ENCODE results near the gene SSR3.
A peak's percentile ranks its signal among the peaks of the same experiment; 100 is the strongest.

SSR3 gene

DNA sequence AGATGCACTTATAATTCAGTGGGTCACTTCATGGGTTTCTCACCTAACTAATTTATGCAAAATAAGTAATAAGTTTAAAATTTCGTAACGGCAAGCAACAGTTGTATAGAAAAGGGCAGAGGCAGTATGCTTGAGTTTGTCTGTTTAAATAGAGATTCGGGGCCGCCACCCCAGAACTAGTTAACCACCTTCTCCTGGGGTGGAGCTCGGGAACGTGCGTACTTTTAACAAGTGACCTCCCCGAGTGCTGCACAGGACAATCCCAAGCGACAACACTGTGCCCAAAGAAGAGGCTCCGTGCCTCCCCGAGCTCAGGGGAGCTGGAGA is 439 bp downstream of the SSR3 start:
- ATAC-seq: peak; percentile 8
- TF ChIP-seq SNAI2 (CRISPR knock-in tag; IDR thresholded peaks at IDR 0.05): no peak
- TF ChIP-seq, protein P1, sequence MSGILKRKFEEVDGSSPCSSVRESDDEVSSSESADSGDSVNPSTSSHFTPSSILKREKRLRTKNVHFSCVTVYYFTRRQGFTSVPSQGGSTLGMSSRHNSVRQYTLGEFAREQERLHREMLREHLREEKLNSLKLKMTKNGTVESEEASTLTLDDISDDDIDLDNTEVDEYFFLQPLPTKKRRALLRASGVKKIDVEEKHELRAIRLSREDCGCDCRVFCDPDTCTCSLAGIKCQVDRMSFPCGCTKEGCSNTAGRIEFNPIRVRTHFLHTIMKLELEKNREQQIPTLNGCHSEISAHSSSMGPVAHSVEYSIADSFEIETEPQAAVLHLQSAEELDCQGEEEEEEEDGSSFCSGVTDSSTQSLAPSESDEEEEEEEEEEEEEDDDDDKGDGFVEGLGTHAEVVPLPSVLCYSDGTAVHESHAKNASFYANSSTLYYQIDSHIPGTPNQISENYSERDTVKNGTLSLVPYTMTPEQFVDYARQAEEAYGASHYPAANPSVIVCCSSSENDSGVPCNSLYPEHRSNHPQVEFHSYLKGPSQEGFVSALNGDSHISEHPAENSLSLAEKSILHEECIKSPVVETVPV (CRISPR knock-in tag; IDR thresholded peaks at IDR 0.05): no peak
- TF ChIP-seq PPARA (CRISPR knock-in tag; IDR thresholded peaks at IDR 0.05; ENCODE audit: borderline replicate concordance): no peak
- no peak for TF ChIP-seq ISL1 (CRISPR knock-in tag; IDR thresholded peaks at IDR 0.05)
- no peak for TF ChIP-seq RARB (CRISPR knock-in tag; IDR thresholded peaks at IDR 0.05)
- TF ChIP-seq ZNF70 (CRISPR knock-in tag; IDR thresholded peaks at IDR 0.05): no peak
- TF ChIP-seq, protein P2, sequence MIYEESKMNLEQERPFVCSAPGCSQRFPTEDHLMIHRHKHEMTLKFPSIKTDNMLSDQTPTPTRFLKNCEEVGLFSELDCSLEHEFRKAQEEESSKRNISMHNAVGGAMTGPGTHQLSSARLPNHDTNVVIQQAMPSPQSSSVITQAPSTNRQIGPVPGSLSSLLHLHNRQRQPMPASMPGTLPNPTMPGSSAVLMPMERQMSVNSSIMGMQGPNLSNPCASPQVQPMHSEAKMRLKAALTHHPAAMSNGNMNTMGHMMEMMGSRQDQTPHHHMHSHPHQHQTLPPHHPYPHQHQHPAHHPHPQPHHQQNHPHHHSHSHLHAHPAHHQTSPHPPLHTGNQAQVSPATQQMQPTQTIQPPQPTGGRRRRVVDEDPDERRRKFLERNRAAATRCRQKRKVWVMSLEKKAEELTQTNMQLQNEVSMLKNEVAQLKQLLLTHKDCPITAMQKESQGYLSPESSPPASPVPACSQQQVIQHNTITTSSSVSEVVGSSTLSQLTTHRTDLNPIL (CRISPR knock-in tag; IDR thresholded peaks at IDR 0.05; ENCODE audit: low read depth): no peak
- no peak for TF ChIP-seq BACH2 (CRISPR knock-in tag; IDR thresholded peaks at IDR 0.05; ENCODE audit: borderline replicate concordance)
- no peak for TF ChIP-seq ARNTL (CRISPR knock-in tag; IDR thresholded peaks at IDR 0.05; ENCODE audit: borderline replicate concordance, low read depth)
- no peak for TF ChIP-seq TCF4 (CRISPR knock-in tag; IDR thresholded peaks at IDR 0.05; ENCODE audit: borderline replicate concordance)
- TF ChIP-seq ESRRG (CRISPR knock-in tag; IDR thresholded peaks at IDR 0.05): no peak
- no peak for TF ChIP-seq ZC3H10 (CRISPR knock-in tag; IDR thresholded peaks at IDR 0.05)
- TF ChIP-seq, protein P3, sequence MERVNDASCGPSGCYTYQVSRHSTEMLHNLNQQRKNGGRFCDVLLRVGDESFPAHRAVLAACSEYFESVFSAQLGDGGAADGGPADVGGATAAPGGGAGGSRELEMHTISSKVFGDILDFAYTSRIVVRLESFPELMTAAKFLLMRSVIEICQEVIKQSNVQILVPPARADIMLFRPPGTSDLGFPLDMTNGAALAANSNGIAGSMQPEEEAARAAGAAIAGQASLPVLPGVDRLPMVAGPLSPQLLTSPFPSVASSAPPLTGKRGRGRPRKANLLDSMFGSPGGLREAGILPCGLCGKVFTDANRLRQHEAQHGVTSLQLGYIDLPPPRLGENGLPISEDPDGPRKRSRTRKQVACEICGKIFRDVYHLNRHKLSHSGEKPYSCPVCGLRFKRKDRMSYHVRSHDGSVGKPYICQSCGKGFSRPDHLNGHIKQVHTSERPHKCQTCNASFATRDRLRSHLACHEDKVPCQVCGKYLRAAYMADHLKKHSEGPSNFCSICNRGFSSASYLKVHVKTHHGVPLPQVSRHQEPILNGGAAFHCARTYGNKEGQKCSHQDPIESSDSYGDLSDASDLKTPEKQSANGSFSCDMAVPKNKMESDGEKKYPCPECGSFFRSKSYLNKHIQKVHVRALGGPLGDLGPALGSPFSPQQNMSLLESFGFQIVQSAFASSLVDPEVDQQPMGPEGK (CRISPR knock-in tag; IDR thresholded peaks at IDR 0.05; ENCODE audit: borderline replicate concordance): no peak
- no peak for TF ChIP-seq ZNF565 (CRISPR knock-in tag; conservative IDR thresholded peaks at IDR 0.05; ENCODE audit: low read depth)
- TF ChIP-seq ZNF8 (CRISPR knock-in tag; IDR thresholded peaks at IDR 0.05): no peak

DNA sequence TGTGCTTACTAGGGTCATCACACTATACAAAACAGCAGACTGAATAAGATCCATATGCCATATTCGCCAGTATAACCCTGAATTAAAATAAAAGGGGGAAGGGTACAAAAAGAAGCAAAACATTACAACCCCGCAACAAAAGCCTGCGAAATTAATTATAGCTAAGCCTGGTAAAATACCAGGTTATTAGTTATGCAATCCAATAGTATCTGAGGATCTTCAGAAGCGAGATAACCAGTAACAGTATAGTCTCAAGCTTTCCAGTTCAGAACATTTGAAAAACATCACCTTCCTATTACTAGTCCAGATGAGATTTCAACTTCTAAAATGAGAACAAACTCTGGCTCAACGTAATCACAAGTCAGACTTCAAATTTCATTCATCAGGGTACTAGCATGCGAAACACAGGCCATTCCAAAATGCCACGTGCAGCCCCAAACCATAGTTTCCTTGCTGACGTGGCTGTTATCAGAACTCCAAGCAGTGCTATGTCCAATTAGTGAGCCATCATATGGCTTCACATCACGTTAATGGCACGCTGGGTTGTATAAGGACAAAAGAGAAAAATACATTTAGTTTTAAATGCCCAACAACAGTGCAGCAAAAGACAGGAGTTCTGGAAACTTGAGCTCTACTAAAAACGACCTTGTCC is 1.1 kb downstream of the SSR3 start:
- ATAC-seq: peak; percentile 17
- TF ChIP-seq ISL1 (CRISPR knock-in tag; IDR thresholded peaks at IDR 0.05) (0 out of 2 replicates have a peak, but pooled peaks have one; percentile 6), ZFP3 (CRISPR knock-in tag; IDR thresholded peaks at IDR 0.05) (no peak)

DNA sequence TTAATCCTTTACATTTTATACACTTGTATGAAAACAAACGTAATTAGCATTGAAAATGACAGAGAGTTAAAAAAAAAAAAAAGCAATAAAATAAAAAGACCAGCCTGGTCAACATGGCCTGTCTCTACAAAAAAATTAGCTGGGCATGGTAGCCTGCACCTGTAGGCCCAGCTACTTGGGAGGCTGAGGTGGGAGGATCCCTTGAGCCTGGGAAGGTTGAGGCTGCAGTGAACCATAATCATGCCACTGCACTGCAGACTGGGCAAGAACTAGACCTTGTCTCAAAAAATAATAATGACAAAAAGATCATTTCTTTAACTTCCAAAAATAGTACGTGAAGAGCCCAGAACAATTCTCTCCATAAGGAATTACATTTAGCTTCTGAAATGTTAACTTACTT is 1.9 kb downstream of the SSR3 start:
- TF ChIP-seq ARNTL (CRISPR knock-in tag; IDR thresholded peaks at IDR 0.05; ENCODE audit: borderline replicate concordance, low read depth) (no peak), BACH2 (CRISPR knock-in tag; IDR thresholded peaks at IDR 0.05; ENCODE audit: borderline replicate concordance) (no peak), ZFP3 (CRISPR knock-in tag; IDR thresholded peaks at IDR 0.05) (no peak), ZNF70 (CRISPR knock-in tag; IDR thresholded peaks at IDR 0.05) (no peak), OSR1 (CRISPR knock-in tag; IDR thresholded peaks at IDR 0.05) (no peak), CSDC2 (CRISPR knock-in tag; IDR thresholded peaks at IDR 0.05) (no peak), GLIS3 (CRISPR knock-in tag; IDR thresholded peaks at IDR 0.05) (no peak), SNAI2 (CRISPR knock-in tag; IDR thresholded peaks at IDR 0.05) (no peak), ISL1 (CRISPR knock-in tag; IDR thresholded peaks at IDR 0.05) (no peak), ZNF565 (CRISPR knock-in tag; conservative IDR thresholded peaks at IDR 0.05; ENCODE audit: low read depth) (no peak), RARB (CRISPR knock-in tag; IDR thresholded peaks at IDR 0.05) (no peak), ZFP30 (CRISPR knock-in tag; IDR thresholded peaks at IDR 0.05) (no peak), TCF4 (CRISPR knock-in tag; IDR thresholded peaks at IDR 0.05; ENCODE audit: borderline replicate concordance) (no peak), ESRRG (CRISPR knock-in tag; IDR thresholded peaks at IDR 0.05) (no peak)
- TF ChIP-seq, protein P3 (CRISPR knock-in tag; IDR thresholded peaks at IDR 0.05; ENCODE audit: borderline replicate concordance): no peak
- TF ChIP-seq, protein P2 (CRISPR knock-in tag; IDR thresholded peaks at IDR 0.05; ENCODE audit: low read depth): no peak
- TF ChIP-seq, protein P4, sequence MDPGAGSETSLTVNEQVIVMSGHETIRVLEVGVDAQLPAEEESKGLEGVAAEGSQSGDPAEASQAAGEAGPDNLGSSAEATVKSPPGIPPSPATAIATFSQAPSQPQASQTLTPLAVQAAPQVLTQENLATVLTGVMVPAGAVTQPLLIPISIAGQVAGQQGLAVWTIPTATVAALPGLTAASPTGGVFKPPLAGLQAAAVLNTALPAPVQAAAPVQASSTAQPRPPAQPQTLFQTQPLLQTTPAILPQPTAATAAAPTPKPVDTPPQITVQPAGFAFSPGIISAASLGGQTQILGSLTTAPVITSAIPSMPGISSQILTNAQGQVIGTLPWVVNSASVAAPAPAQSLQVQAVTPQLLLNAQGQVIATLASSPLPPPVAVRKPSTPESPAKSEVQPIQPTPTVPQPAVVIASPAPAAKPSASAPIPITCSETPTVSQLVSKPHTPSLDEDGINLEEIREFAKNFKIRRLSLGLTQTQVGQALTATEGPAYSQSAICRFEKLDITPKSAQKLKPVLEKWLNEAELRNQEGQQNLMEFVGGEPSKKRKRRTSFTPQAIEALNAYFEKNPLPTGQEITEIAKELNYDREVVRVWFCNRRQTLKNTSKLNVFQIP (CRISPR knock-in tag; IDR thresholded peaks at IDR 0.05; ENCODE audit: borderline replicate concordance, low read depth): no peak
- TF ChIP-seq, protein P5, sequence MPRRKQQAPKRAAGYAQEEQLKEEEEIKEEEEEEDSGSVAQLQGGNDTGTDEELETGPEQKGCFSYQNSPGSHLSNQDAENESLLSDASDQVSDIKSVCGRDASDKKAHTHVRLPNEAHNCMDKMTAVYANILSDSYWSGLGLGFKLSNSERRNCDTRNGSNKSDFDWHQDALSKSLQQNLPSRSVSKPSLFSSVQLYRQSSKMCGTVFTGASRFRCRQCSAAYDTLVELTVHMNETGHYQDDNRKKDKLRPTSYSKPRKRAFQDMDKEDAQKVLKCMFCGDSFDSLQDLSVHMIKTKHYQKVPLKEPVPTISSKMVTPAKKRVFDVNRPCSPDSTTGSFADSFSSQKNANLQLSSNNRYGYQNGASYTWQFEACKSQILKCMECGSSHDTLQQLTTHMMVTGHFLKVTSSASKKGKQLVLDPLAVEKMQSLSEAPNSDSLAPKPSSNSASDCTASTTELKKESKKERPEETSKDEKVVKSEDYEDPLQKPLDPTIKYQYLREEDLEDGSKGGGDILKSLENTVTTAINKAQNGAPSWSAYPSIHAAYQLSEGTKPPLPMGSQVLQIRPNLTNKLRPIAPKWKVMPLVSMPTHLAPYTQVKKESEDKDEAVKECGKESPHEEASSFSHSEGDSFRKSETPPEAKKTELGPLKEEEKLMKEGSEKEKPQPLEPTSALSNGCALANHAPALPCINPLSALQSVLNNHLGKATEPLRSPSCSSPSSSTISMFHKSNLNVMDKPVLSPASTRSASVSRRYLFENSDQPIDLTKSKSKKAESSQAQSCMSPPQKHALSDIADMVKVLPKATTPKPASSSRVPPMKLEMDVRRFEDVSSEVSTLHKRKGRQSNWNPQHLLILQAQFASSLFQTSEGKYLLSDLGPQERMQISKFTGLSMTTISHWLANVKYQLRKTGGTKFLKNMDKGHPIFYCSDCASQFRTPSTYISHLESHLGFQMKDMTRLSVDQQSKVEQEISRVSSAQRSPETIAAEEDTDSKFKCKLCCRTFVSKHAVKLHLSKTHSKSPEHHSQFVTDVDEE (CRISPR knock-in tag; IDR thresholded peaks at IDR 0.05): no peak
- TF ChIP-seq, protein P1 (CRISPR knock-in tag; IDR thresholded peaks at IDR 0.05): no peak
- ATAC-seq: no peak

Data from SK-N-SH treated with all-trans-retinoic acid at 6 μM for 48 hours (cell line).